OCI-LY7 (cell line): ENCODE measurements around the gene CTBP1. TPM values are rescaled to one million over a fixed set of nuclear protein-coding genes. Genes with fewer than 3 reads are reported as not detected.

Source experiments
- BruUV-seq: library from RNA; stranded (reverse); fragments of 400-500 nt; replicated peaks from 2 replicates; lab custom pipeline; 2021; lab: Mats Ljungman, UMichigan
- CTCF ChIA-PET: fragments of 300-600 bp; sonication (Branson Sonifier 250); formaldehyde crosslinking; loops from one replicate; lab custom pipeline; 2022; ENCODE audit warnings: antibody characterized with exemption; ENCODE audit not compliant: unreplicated experiment; lab: Charles Lee
- POLR2A ChIA-PET: fragments of 300-600 bp; sonication (Branson Sonifier 250); formaldehyde crosslinking; loops from one replicate; lab custom pipeline; 2022; ENCODE audit warnings: antibody characterized with exemption; lab: Charles Lee
- DNase-seq: peaks from one replicate; pipeline ENCODE4 v3.0.0-alpha.2; 2015; ENCODE audit warnings: low spot score
- H2AFZ ChIP-seq: fragments of 200-600 bp; sonication (generic), shearing (Covaris generic); 2 replicates; pipeline ENCODE4 v1.6.1; 2014; ENCODE audit warnings: mild to moderate bottlenecking, antibody characterized with exemption, low read length, moderate library complexity
- H3K27ac ChIP-seq: fragments of 200-600 bp; sonication (generic); 2 replicates; pipeline ENCODE4 v1.5.1; 2014; ENCODE audit warnings: mixed run types, low read depth, mild to moderate bottlenecking, moderate library complexity, low read length, inconsistent platforms; ENCODE audit not compliant: poor library complexity, severe bottlenecking
- H3K36me3 ChIP-seq: fragments of 200-600 bp; sonication (generic); 2 replicates; pipeline ENCODE4 v1.6.1; 2014; ENCODE audit warnings: mild to moderate bottlenecking, antibody characterized with exemption, low read length, moderate library complexity, mixed read lengths; ENCODE audit not compliant: insufficient read depth
- H3K4me1 ChIP-seq: fragments of 200-600 bp; sonication (generic); 2 replicates; pipeline ENCODE4 v1.5.1; 2014; ENCODE audit warnings: mild to moderate bottlenecking, low read length; ENCODE audit not compliant: insufficient read depth, poor library complexity, severe bottlenecking
- H3K4me2 ChIP-seq: fragments of 200-600 bp; sonication (generic); 2 replicates; pipeline ENCODE4 v1.6.1; 2014; ENCODE audit warnings: mild to moderate bottlenecking, low read length
- H3K4me3 ChIP-seq: fragments of 200-600 bp; sonication (generic); 2 replicates; pipeline ENCODE4 v1.5.1; 2014; ENCODE audit warnings: mild to moderate bottlenecking, low read depth, low read length; ENCODE audit not compliant: poor library complexity, severe bottlenecking
- H3K79me2 ChIP-seq: fragments of 200-600 bp; sonication (generic); 2 replicates; pipeline ENCODE4 v1.6.1; 2016; ENCODE audit warnings: low read depth, mild to moderate bottlenecking, low read length, moderate library complexity, mixed read lengths; ENCODE audit not compliant: insufficient read depth
- H3K9me2 ChIP-seq: fragments of 200-600 bp; sonication (generic); 2 replicates; pipeline ENCODE4 v1.6.1; 2016; ENCODE audit warnings: mild to moderate bottlenecking, low read length, mixed read lengths; ENCODE audit not compliant: insufficient read depth
- H3K9me3 ChIP-seq: fragments of 200-600 bp; sonication (generic); 2 replicates; pipeline ENCODE4 v1.6.1; 2014; ENCODE audit warnings: mild to moderate bottlenecking, mixed run types, low read length, mixed read lengths
- H4K20me1 ChIP-seq: fragments of 200-600 bp; sonication (generic); 2 replicates; pipeline ENCODE4 v1.6.1; 2014; ENCODE audit warnings: mild to moderate bottlenecking, antibody characterized with exemption, low read length, moderate library complexity, mixed read lengths; ENCODE audit not compliant: insufficient read depth
- CTCF ChIP-seq: fragments of 200-600 bp; sonication (generic); conservative IDR thresholded peaks from 2 replicates; pipeline ENCODE4 v1.5.1; 2014; ENCODE audit warnings: mild to moderate bottlenecking, antibody characterized with exemption, low read length, moderate library complexity, mixed read lengths
- EZH2phosphoT487 ChIP-seq: fragments of 200-600 bp; sonication (generic); IDR thresholded peaks from 2 replicates; pipeline ENCODE4 v1.6.1; 2018; ENCODE audit warnings: low read depth, borderline replicate concordance, mild to moderate bottlenecking, mixed run types, antibody characterized with exemption, low read length, moderate library complexity, mixed read lengths
- intact Hi-C: fragments of 100-400 bp; cut with micrococcal nuclease; formaldehyde crosslinking; loops from one replicate; pipeline ENCODE4 v1.10.0; 2022; ENCODE audit not compliant: unreplicated experiment
- total RNA-seq, 2 experiments: library from RNA; depleted of rRNA in 1 of 2; stranded (reverse); fragments of >200 nt in 1 of 2; shearing (Covaris generic) in 1 of 2; gene quantifications; 2 replicates each; pipeline ENCODE4 v1.2.3, GENCODE V29; 2014 to 2022

Gene CTBP1
- total RNA-seq, 2 experiments from 2014 or later, result 238 to 311 TPM

GRCh38 chr4:1221155-1221870, 27.6 kb downstream of the CTBP1 start:
- POLR2A ChIA-PET, result no interaction called here
- Histone ChIP-seq H3K4me3 (no peak overlapping the region), H3K9me3 (no peaks in the 10 kb centered on the region), H3K36me3 (peaks cover 62% of the 10 kb centered on the region), H3K4me1 (peaks cover 53% of the 10 kb centered on the region), H4K20me1 (no peaks in the 10 kb centered on the region), H3K9me2 (no peaks in the 10 kb centered on the region), H2AFZ (no peak overlapping the region), H3K27ac (peak overlapping the region; percentile 99), H3K79me2 (peaks cover 17% of the 10 kb centered on the region; the same call in 1 of the 2 replicates), H3K4me2 (peak overlapping the region; percentile 87; the same call in 1 of the 2 replicates)
- no peak for DNase-seq
- BruUV-seq, result no TSS peak
- intact Hi-C loops, result no loop called here
- TF ChIP-seq CTCF (no peak), EZH2phosphoT487 (no peak)
- CTCF ChIA-PET, result no interaction called here

GRCh38 chr4:1220566-1220965, 28.4 kb downstream of the CTBP1 start:
- ChIA-PET CTCF (no interaction called here), POLR2A (interaction anchor here (0.7 kb wide), 1 partner anchor 53 kb away, joined by 5 read pairs; no protein-coding TSS in a partner anchor)
- Histone ChIP-seq H3K9me3 (no peaks in the 10 kb centered on the region), H3K36me3 (peaks cover 61% of the 10 kb centered on the region), H3K4me2 (peak overlapping the region; percentile 87), H3K9me2 (no peaks in the 10 kb centered on the region), H3K79me2 (peaks cover 17% of the 10 kb centered on the region; the same call in 1 of the 2 replicates), H3K27ac (peak overlapping the region; percentile 99), H3K4me1 (peaks cover 60% of the 10 kb centered on the region), H3K4me3 (no peak overlapping the region), H2AFZ (no peak overlapping the region), H4K20me1 (no peaks in the 10 kb centered on the region)
- DNase-seq, result no peak
- BruUV-seq, result no TSS peak
- intact Hi-C loops, result no loop called here
- TF ChIP-seq CTCF (no peak), EZH2phosphoT487 (no peak)

- H3K27ac ChIP-seq, result peak overlapping the region; percentile 99
- no peaks in the 10 kb centered on the region for H3K9me2 ChIP-seq
- H4K20me1 ChIP-seq, result no peaks in the 10 kb centered on the region
- peaks cover 70% of the 10 kb centered on the region for H3K4me1 ChIP-seq
- peak overlapping the region; percentile 87 for H3K4me2 ChIP-seq
- ChIA-PET POLR2A (interaction anchor here (0.6 kb wide), 2 partner anchors 16 to 84 kb away, joined by 3 to 4 read pairs; no protein-coding TSS in a partner anchor), CTCF (no interaction called here)
- TF ChIP-seq EZH2phosphoT487 (no peak), CTCF (no peak)
- no peak overlapping the region for H2AFZ ChIP-seq
- no peaks in the 10 kb centered on the region for H3K9me3 ChIP-seq
- H3K4me3 ChIP-seq, result peak overlapping the region; percentile 62
- H3K36me3 ChIP-seq, result peaks cover 58% of the 10 kb centered on the region
- no peak for DNase-seq
- peaks cover 17% of the 10 kb centered on the region; the same call in 1 of the 2 replicates for H3K79me2 ChIP-seq
- intact Hi-C loops, result loop anchor here (1.0 to 2.0 kb wide), 4 partner anchors 18 to 499 kb away; no protein-coding TSS in a partner anchor
- no TSS peak for BruUV-seq
Measured at GRCh38 chr4:1219566-1219950, 29.4 kb downstream of the CTBP1 start.
